HepG2 (cell line): ENCODE results near the gene SMIM14. TPM values are rescaled to one million over a fixed set of nuclear protein-coding genes. Genes with fewer than 3 reads are reported as not detected.

Experiments used
- CCAR2 ChIP-seq: fragments of 200-400 bp; formaldehyde crosslinking; optimal IDR thresholded peaks from 2 replicates; pipeline ENCODE3; 2018; ENCODE audit warnings: low read depth, mild to moderate bottlenecking, low read length, moderate library complexity
- GTF2F1 ChIP-seq: fragments of 150-350 bp; IDR thresholded peaks from 2 replicates; pipeline ENCODE4 v1.6.1; 2014; ENCODE audit warnings: low read length
- MAZ ChIP-seq, 2 experiments: sonication (generic) in 1 of 2; formaldehyde crosslinking in 1 of 2; IDR thresholded peaks; 2 replicates each; pipeline versions ENCODE4 v1.5.0 to v1.6.1; 2012 to 2020; ENCODE audit warnings: low read depth in 2 of 2, mild to moderate bottlenecking in 2 of 2, borderline replicate concordance in 1 of 2, improper control_type of control experiment in 1 of 2, low read length in 1 of 2, missing genetic modification reagents in 1 of 2, moderate library complexity in 1 of 2
- MYNN ChIP-seq: sonication (generic); formaldehyde crosslinking; IDR thresholded peaks from 2 replicates; pipeline ENCODE4 v1.4.0; 2020; ENCODE audit warnings: mild to moderate bottlenecking, low read depth, missing genetic modification reagents
- NR3C1 ChIP-seq: sonication (generic); formaldehyde crosslinking; IDR thresholded peaks from 2 replicates; pipeline ENCODE4 v1.4.0; 2020; ENCODE audit warnings: missing genetic modification reagents
- RARG ChIP-seq: sonication (generic); formaldehyde crosslinking; IDR thresholded peaks from 2 replicates; pipeline ENCODE4 v1.4.0; 2020; ENCODE audit warnings: low read depth, mild to moderate bottlenecking, missing genetic modification reagents
- RXRB ChIP-seq: IDR thresholded peaks from 2 replicates; pipeline ENCODE4 v1.6.1; 2016; ENCODE audit warnings: borderline replicate concordance, missing genetic modification reagents, missing compliant biosample characterization
- SSRP1 ChIP-seq: IDR thresholded peaks from 2 replicates; pipeline ENCODE4 v1.6.1; 2016; ENCODE audit warnings: control low read depth
- SUZ12 ChIP-seq: fragments of 150-350 bp; IDR thresholded peaks from 2 replicates; pipeline ENCODE4 v1.6.1; 2014; ENCODE audit warnings: low read depth, low read length
- ZFP37 ChIP-seq: sonication (generic); formaldehyde crosslinking; IDR thresholded peaks from 2 replicates; pipeline ENCODE4 v1.4.0; 2020; ENCODE audit warnings: missing genetic modification reagents, borderline replicate concordance
- ZNF670 ChIP-seq: sonication (generic); formaldehyde crosslinking; IDR thresholded peaks from 2 replicates; pipeline ENCODE4 v1.8.0; 2022; ENCODE audit warnings: mild to moderate bottlenecking, missing genetic modification reagents, borderline replicate concordance
- ZNF724P ChIP-seq: sonication (generic); formaldehyde crosslinking; IDR thresholded peaks from 2 replicates; pipeline ENCODE4 v1.8.0; 2022; ENCODE audit warnings: missing genetic modification reagents, borderline replicate concordance
- polyA plus RNA-seq, 8 experiments: library from polyadenylated mRNA; depleted of rRNA in 3 of 8; stranded (reverse) in 7 of 8; unstranded in 1 of 8; fragments of >200 nt; fragmentation: Illumina TruSeq in 4 of 8; extraction: Trizol in 4 of 8; gene quantifications; 2 replicates each; pipeline versions ENCODE4 v1.2.1 to v1.2.3, GENCODE V29; 2011 to 2016; ENCODE audit warnings: low read depth in 4 of 8, missing spikeins in 1 of 8, mixed read lengths in 1 of 8; ENCODE audit not compliant: insufficient read depth in 1 of 8
- total RNA-seq, 5 experiments: library from RNA; depleted of rRNA; stranded (reverse); fragments of >200 nt; fragmentation: Illumina TruSeq; extraction: Trizol; gene quantifications; 2 replicates each; pipeline ENCODE4 v1.2.3, GENCODE V29; 2016; ENCODE audit warnings: low read depth in 1 of 5
- TF ChIP-seq, protein P1 (sequence below): sonication (generic); formaldehyde crosslinking; IDR thresholded peaks from 2 replicates; pipeline ENCODE4 v1.4.0; 2020; ENCODE audit warnings: missing genetic modification reagents, borderline replicate concordance
- TF ChIP-seq, protein P2 (sequence below): IDR thresholded peaks from 2 replicates; pipeline ENCODE4 v1.6.1; 2012; ENCODE audit warnings: low read length, improper control_type of control experiment
- TF ChIP-seq, protein P3 (sequence below): sonication (generic); formaldehyde crosslinking; IDR thresholded peaks from 2 replicates; pipeline ENCODE4 v1.4.0; 2020; ENCODE audit warnings: mild to moderate bottlenecking, missing genetic modification reagents

The SMIM14 gene
- total and polyA plus RNA-seq, 2 of the 13 experiments (the other 11 are each of a cell fraction or from before 2014, with no cell fraction given) = 16.3 to 28.1 TPM

DNA sequence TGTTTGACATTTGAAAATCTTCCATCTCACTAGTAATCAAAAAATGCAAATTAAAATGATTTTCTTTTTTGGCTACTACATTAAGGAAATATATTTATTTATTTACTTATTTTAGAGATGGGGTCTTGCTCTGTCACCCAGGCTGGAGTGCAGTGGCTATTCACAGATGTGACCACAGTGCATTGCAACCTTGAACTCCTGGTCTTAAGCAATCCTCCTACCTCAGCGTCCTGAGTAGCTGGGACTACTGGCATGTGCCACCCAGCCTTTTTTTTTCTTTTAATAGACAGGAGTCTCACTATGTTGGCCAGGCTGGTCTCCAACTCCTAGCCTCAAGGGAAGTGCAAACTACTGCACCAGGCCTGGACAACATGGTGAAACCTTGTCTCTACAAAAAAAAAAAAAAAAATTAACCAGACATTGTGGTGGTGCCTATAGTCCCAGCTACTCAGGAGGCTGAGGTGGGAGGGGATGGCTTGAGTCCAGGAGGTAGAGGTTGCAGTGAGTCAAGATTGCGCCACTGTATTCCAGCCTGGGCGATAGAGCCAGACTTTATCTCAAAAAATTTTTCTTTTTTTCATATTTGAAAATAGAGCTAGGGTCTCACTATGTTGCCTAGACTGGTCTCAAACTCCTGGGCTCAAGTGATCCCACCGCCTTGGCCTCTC lies 4.4 kb upstream of the SMIM14 start (continued):
- TF ChIP-seq, protein P1, sequence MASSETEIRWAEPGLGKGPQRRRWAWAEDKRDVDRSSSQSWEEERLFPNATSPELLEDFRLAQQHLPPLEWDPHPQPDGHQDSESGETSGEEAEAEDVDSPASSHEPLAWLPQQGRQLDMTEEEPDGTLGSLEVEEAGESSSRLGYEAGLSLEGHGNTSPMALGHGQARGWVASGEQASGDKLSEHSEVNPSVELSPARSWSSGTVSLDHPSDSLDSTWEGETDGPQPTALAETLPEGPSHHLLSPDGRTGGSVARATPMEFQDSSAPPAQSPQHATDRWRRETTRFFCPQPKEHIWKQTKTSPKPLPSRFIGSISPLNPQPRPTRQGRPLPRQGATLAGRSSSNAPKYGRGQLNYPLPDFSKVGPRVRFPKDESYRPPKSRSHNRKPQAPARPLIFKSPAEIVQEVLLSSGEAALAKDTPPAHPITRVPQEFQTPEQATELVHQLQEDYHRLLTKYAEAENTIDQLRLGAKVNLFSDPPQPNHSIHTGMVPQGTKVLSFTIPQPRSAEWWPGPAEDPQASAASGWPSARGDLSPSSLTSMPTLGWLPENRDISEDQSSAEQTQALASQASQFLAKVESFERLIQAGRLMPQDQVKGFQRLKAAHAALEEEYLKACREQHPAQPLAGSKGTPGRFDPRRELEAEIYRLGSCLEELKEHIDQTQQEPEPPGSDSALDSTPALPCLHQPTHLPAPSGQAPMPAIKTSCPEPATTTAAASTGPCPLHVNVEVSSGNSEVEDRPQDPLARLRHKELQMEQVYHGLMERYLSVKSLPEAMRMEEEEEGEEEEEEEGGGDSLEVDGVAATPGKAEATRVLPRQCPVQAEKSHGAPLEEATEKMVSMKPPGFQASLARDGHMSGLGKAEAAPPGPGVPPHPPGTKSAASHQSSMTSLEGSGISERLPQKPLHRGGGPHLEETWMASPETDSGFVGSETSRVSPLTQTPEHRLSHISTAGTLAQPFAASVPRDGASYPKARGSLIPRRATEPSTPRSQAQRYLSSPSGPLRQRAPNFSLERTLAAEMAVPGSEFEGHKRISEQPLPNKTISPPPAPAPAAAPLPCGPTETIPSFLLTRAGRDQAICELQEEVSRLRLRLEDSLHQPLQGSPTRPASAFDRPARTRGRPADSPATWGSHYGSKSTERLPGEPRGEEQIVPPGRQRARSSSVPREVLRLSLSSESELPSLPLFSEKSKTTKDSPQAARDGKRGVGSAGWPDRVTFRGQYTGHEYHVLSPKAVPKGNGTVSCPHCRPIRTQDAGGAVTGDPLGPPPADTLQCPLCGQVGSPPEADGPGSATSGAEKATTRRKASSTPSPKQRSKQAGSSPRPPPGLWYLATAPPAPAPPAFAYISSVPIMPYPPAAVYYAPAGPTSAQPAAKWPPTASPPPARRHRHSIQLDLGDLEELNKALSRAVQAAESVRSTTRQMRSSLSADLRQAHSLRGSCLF (CRISPR knock-in tag) = no peak
- TF ChIP-seq CCAR2 = no peak
- TF ChIP-seq, protein P2, sequence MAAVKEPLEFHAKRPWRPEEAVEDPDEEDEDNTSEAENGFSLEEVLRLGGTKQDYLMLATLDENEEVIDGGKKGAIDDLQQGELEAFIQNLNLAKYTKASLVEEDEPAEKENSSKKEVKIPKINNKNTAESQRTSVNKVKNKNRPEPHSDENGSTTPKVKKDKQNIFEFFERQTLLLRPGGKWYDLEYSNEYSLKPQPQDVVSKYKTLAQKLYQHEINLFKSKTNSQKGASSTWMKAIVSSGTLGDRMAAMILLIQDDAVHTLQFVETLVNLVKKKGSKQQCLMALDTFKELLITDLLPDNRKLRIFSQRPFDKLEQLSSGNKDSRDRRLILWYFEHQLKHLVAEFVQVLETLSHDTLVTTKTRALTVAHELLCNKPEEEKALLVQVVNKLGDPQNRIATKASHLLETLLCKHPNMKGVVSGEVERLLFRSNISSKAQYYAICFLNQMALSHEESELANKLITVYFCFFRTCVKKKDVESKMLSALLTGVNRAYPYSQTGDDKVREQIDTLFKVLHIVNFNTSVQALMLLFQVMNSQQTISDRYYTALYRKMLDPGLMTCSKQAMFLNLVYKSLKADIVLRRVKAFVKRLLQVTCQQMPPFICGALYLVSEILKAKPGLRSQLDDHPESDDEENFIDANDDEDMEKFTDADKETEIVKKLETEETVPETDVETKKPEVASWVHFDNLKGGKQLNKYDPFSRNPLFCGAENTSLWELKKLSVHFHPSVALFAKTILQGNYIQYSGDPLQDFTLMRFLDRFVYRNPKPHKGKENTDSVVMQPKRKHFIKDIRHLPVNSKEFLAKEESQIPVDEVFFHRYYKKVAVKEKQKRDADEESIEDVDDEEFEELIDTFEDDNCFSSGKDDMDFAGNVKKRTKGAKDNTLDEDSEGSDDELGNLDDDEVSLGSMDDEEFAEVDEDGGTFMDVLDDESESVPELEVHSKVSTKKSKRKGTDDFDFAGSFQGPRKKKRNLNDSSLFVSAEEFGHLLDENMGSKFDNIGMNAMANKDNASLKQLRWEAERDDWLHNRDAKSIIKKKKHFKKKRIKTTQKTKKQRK = no peak
- no peak for TF ChIP-seq SSRP1
- TF ChIP-seq, protein P3, sequence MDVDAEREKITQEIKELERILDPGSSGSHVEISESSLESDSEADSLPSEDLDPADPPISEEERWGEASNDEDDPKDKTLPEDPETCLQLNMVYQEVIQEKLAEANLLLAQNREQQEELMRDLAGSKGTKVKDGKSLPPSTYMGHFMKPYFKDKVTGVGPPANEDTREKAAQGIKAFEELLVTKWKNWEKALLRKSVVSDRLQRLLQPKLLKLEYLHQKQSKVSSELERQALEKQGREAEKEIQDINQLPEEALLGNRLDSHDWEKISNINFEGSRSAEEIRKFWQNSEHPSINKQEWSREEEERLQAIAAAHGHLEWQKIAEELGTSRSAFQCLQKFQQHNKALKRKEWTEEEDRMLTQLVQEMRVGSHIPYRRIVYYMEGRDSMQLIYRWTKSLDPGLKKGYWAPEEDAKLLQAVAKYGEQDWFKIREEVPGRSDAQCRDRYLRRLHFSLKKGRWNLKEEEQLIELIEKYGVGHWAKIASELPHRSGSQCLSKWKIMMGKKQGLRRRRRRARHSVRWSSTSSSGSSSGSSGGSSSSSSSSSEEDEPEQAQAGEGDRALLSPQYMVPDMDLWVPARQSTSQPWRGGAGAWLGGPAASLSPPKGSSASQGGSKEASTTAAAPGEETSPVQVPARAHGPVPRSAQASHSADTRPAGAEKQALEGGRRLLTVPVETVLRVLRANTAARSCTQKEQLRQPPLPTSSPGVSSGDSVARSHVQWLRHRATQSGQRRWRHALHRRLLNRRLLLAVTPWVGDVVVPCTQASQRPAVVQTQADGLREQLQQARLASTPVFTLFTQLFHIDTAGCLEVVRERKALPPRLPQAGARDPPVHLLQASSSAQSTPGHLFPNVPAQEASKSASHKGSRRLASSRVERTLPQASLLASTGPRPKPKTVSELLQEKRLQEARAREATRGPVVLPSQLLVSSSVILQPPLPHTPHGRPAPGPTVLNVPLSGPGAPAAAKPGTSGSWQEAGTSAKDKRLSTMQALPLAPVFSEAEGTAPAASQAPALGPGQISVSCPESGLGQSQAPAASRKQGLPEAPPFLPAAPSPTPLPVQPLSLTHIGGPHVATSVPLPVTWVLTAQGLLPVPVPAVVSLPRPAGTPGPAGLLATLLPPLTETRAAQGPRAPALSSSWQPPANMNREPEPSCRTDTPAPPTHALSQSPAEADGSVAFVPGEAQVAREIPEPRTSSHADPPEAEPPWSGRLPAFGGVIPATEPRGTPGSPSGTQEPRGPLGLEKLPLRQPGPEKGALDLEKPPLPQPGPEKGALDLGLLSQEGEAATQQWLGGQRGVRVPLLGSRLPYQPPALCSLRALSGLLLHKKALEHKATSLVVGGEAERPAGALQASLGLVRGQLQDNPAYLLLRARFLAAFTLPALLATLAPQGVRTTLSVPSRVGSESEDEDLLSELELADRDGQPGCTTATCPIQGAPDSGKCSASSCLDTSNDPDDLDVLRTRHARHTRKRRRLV = no peak
- no peak for TF ChIP-seq ZNF724P (CRISPR knock-in tag)
- no peak for TF ChIP-seq GTF2F1
- TF ChIP-seq SUZ12 = no peak
- TF ChIP-seq NR3C1 (CRISPR knock-in tag) = no peak
- no peak for TF ChIP-seq RARG (CRISPR knock-in tag)
- TF ChIP-seq MYNN = no peak
- no peak for TF ChIP-seq MAZ (IDR thresholded peaks at IDR 0.05; ENCODE audit: borderline replicate concordance, low read depth, low read length)
- TF ChIP-seq MAZ (CRISPR knock-in tag; IDR thresholded peaks at IDR 0.05; ENCODE audit: low read depth) = no peak
- peak; percentile 41; the same call in 1 of the 2 replicates for TF ChIP-seq RXRB (CRISPR knock-in tag)
- no peak for TF ChIP-seq ZFP37 (CRISPR knock-in tag)
- TF ChIP-seq ZNF670 (CRISPR knock-in tag) = no peak
